B cell (primary cell): Measurements from ENCODE around the gene TMEM253.

Experiments used
- EZH2 ChIP-seq: IDR thresholded peaks from 2 replicates; pipeline ENCODE4 v1.6.1; 2012; ENCODE audit warnings: borderline replicate concordance, low read depth, mild to moderate bottlenecking, moderate library complexity, low read length; ENCODE audit not compliant: insufficient read depth, poor library complexity, severe bottlenecking
- TF ChIP-seq, protein P1 (sequence below): fragments of 200-600 bp; IDR thresholded peaks from one replicate; pipeline ENCODE4 v1.8.0; 2022; ENCODE audit warnings: antibody characterized with exemption, mild to moderate bottlenecking

DNA sequence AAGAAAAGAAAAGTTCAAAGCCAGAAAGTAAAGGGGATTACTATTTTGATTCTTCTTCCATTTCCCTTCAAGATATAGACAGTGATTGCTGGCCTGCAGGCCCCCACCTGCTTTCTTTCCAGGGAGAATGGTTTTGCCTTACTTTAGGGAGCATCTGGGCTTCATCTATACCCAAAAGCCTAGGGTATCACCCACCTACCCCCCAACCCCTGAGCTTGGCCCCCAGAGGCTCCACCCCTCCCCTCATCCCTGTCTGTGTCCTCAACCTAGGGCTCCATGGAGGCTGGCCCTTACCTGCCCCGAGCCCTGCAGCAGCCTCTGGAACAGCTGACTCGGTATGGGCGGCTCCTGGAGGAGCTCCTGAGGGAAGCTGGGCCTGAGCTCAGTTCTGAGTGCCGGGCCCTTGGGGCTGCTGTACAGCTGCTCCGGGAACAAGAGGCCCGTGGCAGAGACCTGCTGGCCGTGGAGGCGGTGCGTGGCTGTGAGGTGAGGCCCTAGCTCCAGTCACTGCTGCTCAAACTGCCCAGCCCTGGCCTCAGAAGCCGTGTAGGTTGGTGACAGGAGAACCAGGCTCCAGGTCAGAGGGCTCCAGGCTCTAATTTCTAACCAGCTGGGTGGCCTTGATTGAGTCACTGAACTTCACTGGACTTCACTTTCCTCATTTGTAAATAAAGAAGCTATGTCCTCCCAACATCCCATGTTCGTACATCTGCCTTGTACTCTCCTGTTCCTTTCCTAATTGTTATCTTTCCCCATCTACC is 17.1 kb upstream of the TMEM253 start:
- TF ChIP-seq, protein P1, sequence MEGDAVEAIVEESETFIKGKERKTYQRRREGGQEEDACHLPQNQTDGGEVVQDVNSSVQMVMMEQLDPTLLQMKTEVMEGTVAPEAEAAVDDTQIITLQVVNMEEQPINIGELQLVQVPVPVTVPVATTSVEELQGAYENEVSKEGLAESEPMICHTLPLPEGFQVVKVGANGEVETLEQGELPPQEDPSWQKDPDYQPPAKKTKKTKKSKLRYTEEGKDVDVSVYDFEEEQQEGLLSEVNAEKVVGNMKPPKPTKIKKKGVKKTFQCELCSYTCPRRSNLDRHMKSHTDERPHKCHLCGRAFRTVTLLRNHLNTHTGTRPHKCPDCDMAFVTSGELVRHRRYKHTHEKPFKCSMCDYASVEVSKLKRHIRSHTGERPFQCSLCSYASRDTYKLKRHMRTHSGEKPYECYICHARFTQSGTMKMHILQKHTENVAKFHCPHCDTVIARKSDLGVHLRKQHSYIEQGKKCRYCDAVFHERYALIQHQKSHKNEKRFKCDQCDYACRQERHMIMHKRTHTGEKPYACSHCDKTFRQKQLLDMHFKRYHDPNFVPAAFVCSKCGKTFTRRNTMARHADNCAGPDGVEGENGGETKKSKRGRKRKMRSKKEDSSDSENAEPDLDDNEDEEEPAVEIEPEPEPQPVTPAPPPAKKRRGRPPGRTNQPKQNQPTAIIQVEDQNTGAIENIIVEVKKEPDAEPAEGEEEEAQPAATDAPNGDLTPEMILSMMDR, result no peak
- no peak for TF ChIP-seq EZH2
